AG09309 (cell line): ENCODE measurements around the gene RCC2.
A peak's percentile ranks its signal among the peaks of the same experiment; 100 is the strongest.

Source experiments
- DNase-seq: peaks from one replicate; pipeline ENCODE4 v3.0.0-alpha.2; 2010; ENCODE audit warnings: low read depth
- H3K4me3 ChIP-seq: 2 replicates; pipeline ENCODE4 v1.5.1; 2011; ENCODE audit warnings: mild to moderate bottlenecking, low read depth, low read length, moderate library complexity; ENCODE audit not compliant: control insufficient read depth
- CTCF ChIP-seq: IDR thresholded peaks from 2 replicates; pipeline ENCODE4 v1.5.1; 2011; ENCODE audit warnings: mild to moderate bottlenecking, low read depth, low read length, inconsistent platforms; ENCODE audit not compliant: insufficient read depth, control insufficient read depth; ENCODE audit errors: missing control alignments

The RCC2 gene

GRCh38 chr1:17405898-17406759 is 33.3 kb downstream of the RCC2 start:
- peak; percentile 10 for DNase-seq
- peak; percentile 88 for TF ChIP-seq CTCF
- H3K4me3 ChIP-seq: no peak overlapping the region

- no peak for TF ChIP-seq CTCF
- H3K4me3 ChIP-seq: no peak overlapping the region
- no peak for DNase-seq
These were observed 34.7 kb downstream of the RCC2 start for GRCh38 chr1:17404820-17405219.

- DNase-seq: no peak
- TF ChIP-seq CTCF: no peak
- H3K4me3 ChIP-seq: no peak overlapping the region
These were observed 35.3 kb downstream of the RCC2 start for GRCh38 chr1:17404034-17404684.

- no peak for TF ChIP-seq CTCF
- no peak overlapping the region for H3K4me3 ChIP-seq
- DNase-seq: no peak
These were observed 36.4 kb downstream of the RCC2 start for GRCh38 chr1:17403081-17403480.

GRCh38 chr1:17401841-17402240 is 37.6 kb downstream of the RCC2 start:
- no peak overlapping the region for H3K4me3 ChIP-seq
- no peak for TF ChIP-seq CTCF
- DNase-seq: no peak

GRCh38 chr1:17400725-17401341 is 38.6 kb downstream of the RCC2 start:
- TF ChIP-seq CTCF: no peak
- no peak overlapping the region for H3K4me3 ChIP-seq
- DNase-seq: no peak
